HG03439 (cell line): ENCODE results near the gene TUBB6.

Experiments
- ATAC-seq: cut with Tn5 transposase; IDR thresholded peaks from one replicate; pipeline ENCODE4 v1.9.1; 2021; ENCODE audit warnings: mild to moderate bottlenecking, moderate library complexity; ENCODE audit not compliant: unreplicated experiment

Gene TUBB6

GRCh38 chr18:12313530-12314245 is 5.6 kb downstream of the TUBB6 start:
- no peak for ATAC-seq

GRCh38 chr18:12314591-12315305 is 6.7 kb downstream of the TUBB6 start:
- no peak for ATAC-seq

- no peak for ATAC-seq
Measured at GRCh38 chr18:12315490-12315889, 7.4 kb downstream of the TUBB6 start.

GRCh38 chr18:12315911-12316310 is 7.9 kb downstream of the TUBB6 start:
- no peak for ATAC-seq

GRCh38 chr18:12317664-12318333 is 9.8 kb downstream of the TUBB6 start:
- no peak for ATAC-seq

- no peak for ATAC-seq
Measured at GRCh38 chr18:12318334-12318697, 10.3 kb downstream of the TUBB6 start.

- no peak for ATAC-seq
Measured at GRCh38 chr18:12318857-12319256, 10.8 kb downstream of the TUBB6 start.

- ATAC-seq = peak; percentile 67
Measured at GRCh38 chr18:12321333-12321732, 13.3 kb downstream of the TUBB6 start.

GRCh38 chr18:12324991-12325725 is 17.1 kb downstream of the TUBB6 start:
- no peak for ATAC-seq

- ATAC-seq = no peak
Measured at GRCh38 chr18:12325726-12326245, 17.7 kb downstream of the TUBB6 start.

- ATAC-seq = no peak
Measured at GRCh38 chr18:12326711-12327460, 18.8 kb downstream of the TUBB6 start.

- peak; percentile 64 for ATAC-seq
Measured at GRCh38 chr18:12327510-12328178, 19.6 kb downstream of the TUBB6 start.

- no peak for ATAC-seq
Measured at GRCh38 chr18:12328179-12328823, 20.3 kb downstream of the TUBB6 start.

- no peak for ATAC-seq
Measured at GRCh38 chr18:12329125-12329698, 21.2 kb downstream of the TUBB6 start.

- no peak for ATAC-seq
Measured at GRCh38 chr18:12330766-12331165, 22.7 kb downstream of the TUBB6 start.

GRCh38 chr18:12333506-12334290 is 25.7 kb downstream of the TUBB6 start:
- no peak for ATAC-seq

GRCh38 chr18:12334366-12334808 is 26.3 kb downstream of the TUBB6 start:
- no peak for ATAC-seq

- no peak for ATAC-seq
Measured at GRCh38 chr18:12334863-12335262, 26.8 kb downstream of the TUBB6 start.
